IPS DF 19.7 (cell line): ENCODE results near the gene AKAP7.

Experiments
- DNase-seq: peaks from one replicate; pipeline ENCODE4 v3.0.0-alpha.2; 2013; ENCODE audit warnings: low read depth, low spot score

Gene AKAP7

DNA sequence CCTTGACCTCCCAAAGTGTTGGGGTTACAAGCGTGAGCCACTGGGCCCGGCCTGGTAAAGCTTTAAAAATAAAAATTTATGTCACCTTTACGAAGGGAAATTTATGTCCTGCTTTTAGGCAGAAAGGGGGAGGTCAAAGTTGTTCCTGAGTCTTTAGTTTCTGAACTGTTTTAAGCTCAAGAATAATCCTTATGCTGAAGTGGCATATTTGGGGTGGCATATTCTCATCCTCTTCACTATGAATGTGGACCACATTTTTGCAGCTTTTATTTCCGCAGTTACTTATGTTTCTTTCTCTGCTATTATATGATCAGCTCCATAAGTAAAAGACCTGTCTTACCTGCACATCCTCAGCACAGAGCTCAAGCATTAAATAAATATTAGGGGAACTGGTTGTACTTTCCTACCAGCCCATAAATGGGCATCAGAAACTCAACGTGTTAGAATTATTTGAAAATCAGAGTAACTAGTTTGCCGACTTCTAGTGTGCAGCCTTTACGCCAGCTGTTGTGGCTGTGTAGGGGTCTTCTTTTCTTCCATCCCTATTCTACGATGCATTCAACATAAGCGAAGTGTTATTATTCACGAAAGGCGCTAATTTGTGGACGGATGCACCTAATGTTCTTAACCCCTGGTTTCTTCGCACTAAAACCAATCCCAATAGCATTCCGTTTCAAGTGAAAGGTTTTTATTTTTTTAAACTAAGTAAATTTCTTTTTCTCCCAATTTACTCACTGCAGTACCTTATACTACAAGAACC is 867 bp upstream of the AKAP7 start:
- DNase-seq: no peak

- DNase-seq: no peak
These were observed 355 bp upstream of the AKAP7 start for GRCh38 chr6:131134980-131135243.

GRCh38 chr6:131136021-131136786 is 937 bp downstream of the AKAP7 start:
- DNase-seq: no peak

DNA sequence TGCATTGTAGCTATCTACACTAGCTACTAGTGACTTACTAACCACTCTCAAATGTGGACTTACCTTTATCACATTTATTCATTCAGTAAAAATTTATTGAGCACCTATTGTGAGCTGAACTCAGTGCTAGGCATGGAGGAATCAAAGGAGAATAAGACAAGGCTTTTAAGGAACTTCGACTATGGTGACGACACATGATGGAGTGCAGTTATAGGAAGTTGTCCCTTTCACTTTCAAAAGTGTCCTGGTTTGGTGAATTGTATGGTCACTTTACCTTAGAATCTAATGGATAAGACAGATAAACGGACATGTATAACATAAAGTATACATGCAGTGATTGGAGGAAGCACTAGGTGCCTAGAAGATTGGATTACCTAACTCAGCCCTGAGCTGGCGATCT is 4.3 kb downstream of the AKAP7 start:
- no peak for DNase-seq

DNA sequence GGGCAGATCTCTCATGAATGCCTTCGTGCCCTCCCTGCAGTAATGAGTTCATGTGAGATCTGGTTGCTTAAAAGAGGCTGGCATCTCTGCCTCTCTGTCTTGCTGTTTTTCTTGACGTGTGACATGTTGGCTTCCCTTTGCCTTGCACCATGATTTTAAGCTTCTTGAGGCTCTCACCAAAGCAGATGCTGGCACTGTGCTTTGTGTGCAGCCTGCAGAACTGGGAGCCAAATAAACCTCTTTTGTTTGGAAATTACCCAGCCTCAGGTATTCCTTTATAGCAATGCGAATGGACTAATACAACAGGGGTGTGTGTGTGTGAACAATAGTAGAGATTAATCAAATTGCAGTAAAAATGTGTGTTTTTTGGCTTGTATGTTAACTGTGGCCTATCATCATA is 8.1 kb downstream of the AKAP7 start:
- no peak for DNase-seq

- DNase-seq: no peak
These were observed 11.6 kb downstream of the AKAP7 start for GRCh38 chr6:131146865-131147264.

DNA sequence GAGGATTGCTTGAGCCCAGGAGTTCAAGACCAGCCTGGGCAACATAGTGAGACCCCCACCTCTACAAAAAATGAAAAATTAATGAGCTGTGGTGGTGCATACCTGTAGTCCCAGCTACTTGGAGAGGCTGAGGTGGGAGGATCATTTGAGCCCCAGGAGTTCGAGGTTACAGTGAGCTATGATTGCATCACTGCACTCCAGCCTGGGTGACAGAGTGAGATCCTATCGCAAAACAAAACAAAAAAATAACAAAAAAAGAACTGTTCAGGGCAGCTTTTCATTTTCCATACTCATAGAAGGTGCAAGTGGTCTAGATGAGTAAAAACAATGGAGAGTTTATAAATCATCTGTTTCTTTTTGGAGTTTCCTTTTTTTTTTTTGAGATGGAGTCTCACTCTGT is 21.1 kb downstream of the AKAP7 start:
- no peak for DNase-seq

DNA sequence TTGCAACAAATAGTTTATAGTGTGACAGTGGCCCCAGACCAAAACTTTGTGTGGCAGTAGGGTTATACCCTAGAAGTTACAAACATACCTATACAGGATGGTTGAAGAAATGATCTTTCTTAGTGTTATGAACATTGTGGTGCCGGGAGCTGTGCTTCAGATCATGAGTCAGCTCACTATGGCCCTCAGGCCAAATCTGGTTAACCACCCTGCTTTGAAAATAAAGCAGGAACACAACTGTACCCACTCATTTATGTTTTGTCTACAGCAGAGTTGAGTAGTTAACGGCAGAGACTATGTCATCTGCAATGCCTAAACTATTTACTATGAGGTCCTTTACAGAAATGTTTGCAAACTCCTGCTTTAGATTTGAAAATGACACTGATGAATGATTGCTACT is 24.3 kb downstream of the AKAP7 start:
- no peak for DNase-seq

DNA sequence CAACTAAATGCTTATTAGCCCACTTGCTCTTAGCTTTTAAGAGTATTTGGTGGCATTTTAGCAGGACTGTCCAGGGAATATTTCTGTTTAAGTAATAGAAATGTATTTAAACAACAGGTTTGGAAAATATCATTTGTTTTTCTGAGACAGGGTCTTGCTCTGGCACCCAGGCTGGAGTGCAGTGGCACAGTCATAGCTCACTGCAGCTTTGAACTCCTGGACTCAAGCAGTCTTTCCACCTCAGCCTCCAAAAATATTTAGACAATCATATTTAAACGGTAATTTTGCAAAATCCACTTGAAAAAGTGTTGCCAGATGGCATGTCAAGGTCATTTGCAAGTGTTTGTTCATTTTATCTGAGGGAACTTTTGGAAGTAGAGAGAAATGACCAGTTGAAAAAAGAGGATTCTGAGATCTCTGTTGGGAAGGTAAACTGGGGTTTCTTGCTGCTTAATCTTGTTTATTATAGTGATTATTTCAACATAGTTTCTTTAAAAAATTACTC is 25.0 kb downstream of the AKAP7 start:
- DNase-seq: no peak

DNA sequence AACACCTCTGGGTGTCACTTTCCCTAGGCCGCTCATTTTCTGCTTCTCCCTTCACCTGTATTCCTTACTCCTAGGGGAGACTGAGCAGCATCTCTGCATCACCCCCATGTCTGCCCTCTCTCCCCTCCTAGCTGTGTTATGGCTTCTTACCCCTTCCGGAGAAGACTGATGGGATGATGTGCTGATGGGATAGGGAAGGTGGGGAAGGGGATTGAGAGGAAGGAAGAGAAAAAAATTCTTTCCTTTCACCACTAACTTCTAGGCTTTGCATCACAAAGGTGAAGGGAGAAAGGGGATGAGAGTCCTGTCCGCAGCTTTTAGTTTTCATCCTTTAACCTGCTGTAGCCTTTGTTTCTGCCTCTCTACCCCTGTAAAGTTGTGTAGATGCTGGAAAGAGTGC is 26.7 kb downstream of the AKAP7 start:
- peak; percentile 79 for DNase-seq

DNA sequence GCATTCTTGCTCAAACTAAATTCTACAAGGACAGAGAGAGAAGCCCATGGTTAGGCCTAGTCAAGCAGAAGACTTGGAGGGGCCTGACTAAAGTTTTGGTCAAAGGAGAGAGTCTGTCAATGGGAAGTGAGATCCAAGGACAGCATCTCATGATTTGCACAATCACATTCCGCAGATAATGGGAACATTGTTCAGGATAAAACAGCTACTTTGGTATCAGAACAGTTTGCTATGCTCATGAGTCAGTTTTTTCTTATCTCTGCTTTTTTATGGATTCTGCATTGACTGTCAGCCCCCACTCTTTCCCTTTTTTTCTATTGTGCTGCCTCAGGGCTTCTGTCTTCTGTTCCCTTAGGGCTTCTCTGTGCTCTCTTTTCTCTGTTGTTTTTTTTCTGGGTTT is 28.6 kb downstream of the AKAP7 start:
- no peak for DNase-seq

DNA sequence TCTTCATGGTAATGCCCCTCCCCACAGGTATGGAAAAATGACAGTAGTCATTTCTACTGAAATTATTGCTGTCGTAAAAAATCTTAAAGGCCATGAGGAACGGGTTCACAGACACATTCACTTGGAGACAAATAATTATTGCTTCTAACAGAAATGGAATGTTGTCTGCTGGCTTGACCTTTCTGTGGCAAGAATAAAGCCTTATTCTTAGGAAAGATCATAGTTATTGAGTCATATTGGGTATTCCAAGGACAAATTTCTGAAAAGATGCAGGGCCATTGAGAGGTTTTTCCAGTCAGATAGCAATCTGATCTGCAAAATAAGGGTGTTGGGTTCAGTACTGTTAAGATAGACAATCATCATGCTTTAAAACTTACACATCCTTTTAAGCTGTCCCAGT is 29.2 kb downstream of the AKAP7 start:
- no peak for DNase-seq

GRCh38 chr6:131167773-131168172 is 32.5 kb downstream of the AKAP7 start:
- DNase-seq: no peak

DNA sequence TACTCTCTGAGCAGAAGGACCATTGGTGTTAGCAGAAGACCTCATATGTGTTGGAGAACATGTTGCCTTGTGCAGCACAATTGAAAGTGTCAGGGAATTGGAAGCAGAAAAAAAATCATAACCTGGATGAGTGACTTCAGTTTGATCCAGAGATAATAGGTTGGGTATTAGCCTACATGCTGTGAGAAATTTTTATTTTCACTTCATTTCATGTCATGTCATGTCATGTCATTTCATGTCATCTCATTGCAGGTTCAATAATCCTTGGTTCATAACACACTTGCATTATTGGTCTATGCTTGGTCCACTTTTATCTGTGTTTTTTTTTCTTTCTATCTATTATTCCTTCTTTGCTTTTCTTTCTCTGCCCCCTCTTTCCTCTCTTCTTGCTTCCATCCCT is 34.3 kb downstream of the AKAP7 start:
- DNase-seq: no peak

GRCh38 chr6:131172222-131172621 is 37.0 kb downstream of the AKAP7 start:
- no peak for DNase-seq

- no peak for DNase-seq
These were observed 38.4 kb downstream of the AKAP7 start for GRCh38 chr6:131173680-131174079.

DNA sequence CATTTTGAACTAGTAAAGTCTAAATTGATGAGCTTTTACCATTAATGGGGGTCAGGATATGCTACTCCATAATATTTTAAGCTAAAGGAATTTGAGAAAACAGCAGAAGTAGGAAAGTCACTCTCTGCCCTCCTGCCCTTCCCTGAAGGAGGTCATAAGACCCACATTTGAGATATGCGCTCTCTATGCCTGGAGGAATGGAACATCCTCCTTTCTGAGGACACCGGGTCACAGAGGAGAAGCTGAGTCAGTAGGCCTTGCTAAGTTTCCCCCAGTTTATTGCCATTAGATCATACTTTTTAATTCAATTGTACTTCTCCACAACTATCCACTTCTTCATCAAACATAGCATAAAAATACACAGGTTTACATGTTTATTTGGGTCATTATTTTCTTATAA is 40.3 kb downstream of the AKAP7 start:
- no peak for DNase-seq

GRCh38 chr6:131177996-131178395 is 42.7 kb downstream of the AKAP7 start:
- no peak for DNase-seq

- no peak for DNase-seq
These were observed 47.7 kb downstream of the AKAP7 start for GRCh38 chr6:131182991-131183425.

DNA sequence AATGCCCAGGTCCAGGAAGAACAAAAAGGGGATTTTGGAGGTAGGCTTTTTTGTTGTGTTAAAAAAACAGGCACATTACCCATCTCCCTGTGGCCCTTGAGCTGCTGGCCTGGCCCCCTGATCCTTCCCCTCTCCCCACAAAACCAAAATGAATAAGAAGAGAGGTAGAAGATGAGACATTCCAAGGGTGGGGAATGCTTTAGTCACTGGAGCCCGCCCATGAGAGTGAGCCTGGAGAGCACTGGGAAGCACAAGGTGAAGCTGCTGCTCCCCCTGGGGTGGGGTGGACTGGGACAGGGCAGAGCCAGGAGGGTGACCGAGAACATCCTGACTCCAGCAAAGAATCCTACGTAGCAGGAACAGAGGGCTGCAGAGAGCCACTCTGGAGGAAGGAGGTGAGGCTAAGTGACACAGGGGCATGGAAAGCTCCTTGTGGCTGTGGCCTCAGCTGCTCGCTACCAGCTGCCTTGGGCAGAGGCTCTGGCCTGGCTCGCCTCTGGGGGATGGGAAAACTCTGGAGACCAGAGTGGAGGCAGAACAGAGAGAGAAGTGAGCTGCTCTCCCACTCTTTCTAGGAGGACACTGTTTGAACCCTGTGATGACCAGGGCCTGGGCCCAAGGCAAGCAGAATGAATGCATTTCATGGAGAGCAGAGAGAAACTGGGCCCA is 48.3 kb downstream of the AKAP7 start:
- no peak for DNase-seq

- no peak for DNase-seq
These were observed 56.3 kb downstream of the AKAP7 start for GRCh38 chr6:131191590-131191989.

DNA sequence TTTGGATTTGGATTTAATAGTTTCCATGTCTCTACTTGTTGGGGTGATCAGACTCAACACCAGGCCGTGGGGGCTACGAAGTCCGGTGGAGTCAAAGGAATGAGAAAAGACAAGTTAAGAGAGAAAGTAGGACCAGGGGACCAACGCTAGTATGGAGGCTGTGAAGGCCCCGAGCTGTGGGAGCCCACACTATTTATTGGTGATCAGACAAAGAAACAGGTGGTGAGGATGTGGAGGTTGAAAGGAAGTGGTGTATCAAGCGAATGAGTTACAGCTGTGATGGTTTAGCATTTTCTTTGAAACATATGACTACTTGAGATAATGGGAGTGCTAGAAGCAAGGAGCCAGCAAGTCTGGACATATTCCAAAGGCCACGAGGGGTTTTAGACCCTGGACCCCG is 62.4 kb downstream of the AKAP7 start:
- no peak for DNase-seq
